CD4-positive, alpha-beta T cell treated with Interleukin-17A for 1 hour (primary cell): Measurements from ENCODE around the gene CEP112.

ENCODE experiments used
- DNase-seq: peaks from one replicate; pipeline ENCODE4 v3.0.0-alpha.2; 2020

The CEP112 gene

GRCh38 chr17:65920996-65921395 is 270.9 kb downstream of the CEP112 start:
- DNase-seq, result no peak

- DNase-seq, result no peak
Measured at GRCh38 chr17:65918916-65919315, 273.0 kb downstream of the CEP112 start.

- DNase-seq, result no peak
Measured at GRCh38 chr17:65918500-65918899, 273.4 kb downstream of the CEP112 start.

- no peak for DNase-seq
Measured at GRCh38 chr17:65917560-65917959, 274.4 kb downstream of the CEP112 start.

- no peak for DNase-seq
Measured at GRCh38 chr17:65916425-65916824, 275.5 kb downstream of the CEP112 start.

GRCh38 chr17:65914784-65915342 is 277.1 kb downstream of the CEP112 start:
- DNase-seq, result no peak

GRCh38 chr17:65913326-65913850 is 278.5 kb downstream of the CEP112 start:
- no peak for DNase-seq

- no peak for DNase-seq
Measured at GRCh38 chr17:65910836-65911235, 281.1 kb downstream of the CEP112 start.

GRCh38 chr17:65902831-65903522 is 289.0 kb downstream of the CEP112 start:
- no peak for DNase-seq

- no peak for DNase-seq
Measured at GRCh38 chr17:65902155-65902554, 289.8 kb downstream of the CEP112 start.

- DNase-seq, result no peak
Measured at GRCh38 chr17:65901394-65901793, 290.5 kb downstream of the CEP112 start.

- no peak for DNase-seq
Measured at GRCh38 chr17:65900216-65900615, 291.7 kb downstream of the CEP112 start.

GRCh38 chr17:65898651-65899050 is 293.3 kb downstream of the CEP112 start:
- DNase-seq, result no peak

GRCh38 chr17:65896889-65897288 is 295.0 kb downstream of the CEP112 start:
- DNase-seq, result no peak

GRCh38 chr17:65895969-65896368 is 296.0 kb downstream of the CEP112 start:
- DNase-seq, result no peak

GRCh38 chr17:65893692-65894279 is 298.1 kb downstream of the CEP112 start:
- DNase-seq, result no peak

- no peak for DNase-seq
Measured at GRCh38 chr17:65892912-65893377, 299.0 kb downstream of the CEP112 start.

GRCh38 chr17:65891231-65891735 is 300.6 kb downstream of the CEP112 start:
- DNase-seq, result no peak

- DNase-seq, result no peak
Measured at GRCh38 chr17:65888649-65889048, 303.3 kb downstream of the CEP112 start.

- DNase-seq, result no peak
Measured at GRCh38 chr17:65886315-65887245, 305.4 kb downstream of the CEP112 start.

GRCh38 chr17:65885541-65886312 is 306.2 kb downstream of the CEP112 start:
- no peak for DNase-seq

GRCh38 chr17:65876985-65877384 is 314.9 kb downstream of the CEP112 start:
- no peak for DNase-seq
